ENCODE data around the gene LIMS4. TPM values are rescaled to one million over a fixed set of nuclear protein-coding genes. Genes with fewer than 3 reads are reported as not detected.
"Not testable (repeated sequence)": the region's sequence is repeated elsewhere in the genome, so short reads cannot be mapped to it uniquely, and the experiment has no call there.

The LIMS4 gene, protein sequence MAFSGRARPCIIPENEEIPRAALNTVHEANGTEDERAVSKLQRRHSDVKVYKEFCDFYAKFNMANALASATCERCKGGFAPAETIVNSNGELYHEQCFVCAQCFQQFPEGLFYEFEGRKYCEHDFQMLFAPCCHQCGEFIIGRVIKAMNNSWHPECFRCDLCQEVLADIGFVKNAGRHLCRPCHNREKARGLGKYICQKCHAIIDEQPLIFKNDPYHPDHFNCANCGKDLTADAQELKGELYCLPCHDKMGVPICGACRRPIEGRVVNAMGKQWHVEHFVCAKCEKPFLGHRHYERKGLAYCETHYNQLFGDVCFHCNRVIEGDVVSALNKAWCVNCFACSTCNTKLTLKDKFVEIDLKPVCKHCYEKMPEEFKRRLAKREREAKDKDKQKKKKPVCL
- 1.4 TPM in 1 of 2 replicates, not detected in the other for total RNA-seq (2021; fragmentation: NEBNext Ultra II Directional; extraction: Animal tissue kit (Norgen Biotek cat#: 25700))
- 0.20 and 0.44 TPM in 2 replicates for polyA plus RNA-seq (2011; rRNA removed)
- polyA plus RNA-seq (2011; cell fraction: cytosol; rRNA removed) = 0.14 TPM
- not detected for polyA plus RNA-seq (2011; cell fraction: nucleus; rRNA removed)
- 0.31 to 0.83 TPM in 2 of 4 replicates, not detected in the others for polyA plus RNA-seq (2012, experiment 1 of 2)
- polyA plus RNA-seq (2012, experiment 2 of 2) = not detected
- 0.04 TPM for polyA plus RNA-seq (2013, experiment 1 of 2)
- 0.18 TPM for polyA plus RNA-seq (2013, experiment 2 of 2)
- polyA minus RNA-seq (2011; rRNA and poly(A)+ RNA removed) = 0.29 and 2.6 TPM in 2 replicates
- 2.2 TPM for polyA minus RNA-seq (2011; cell fraction: cytosol; rRNA and poly(A)+ RNA removed)
- polyA minus RNA-seq (2011; cell fraction: nucleus; rRNA and poly(A)+ RNA removed) = 2.7 TPM
- long read RNA-seq, experiment 1 = 0 reads
- long read RNA-seq, experiment 2 = 0 reads

DNA sequence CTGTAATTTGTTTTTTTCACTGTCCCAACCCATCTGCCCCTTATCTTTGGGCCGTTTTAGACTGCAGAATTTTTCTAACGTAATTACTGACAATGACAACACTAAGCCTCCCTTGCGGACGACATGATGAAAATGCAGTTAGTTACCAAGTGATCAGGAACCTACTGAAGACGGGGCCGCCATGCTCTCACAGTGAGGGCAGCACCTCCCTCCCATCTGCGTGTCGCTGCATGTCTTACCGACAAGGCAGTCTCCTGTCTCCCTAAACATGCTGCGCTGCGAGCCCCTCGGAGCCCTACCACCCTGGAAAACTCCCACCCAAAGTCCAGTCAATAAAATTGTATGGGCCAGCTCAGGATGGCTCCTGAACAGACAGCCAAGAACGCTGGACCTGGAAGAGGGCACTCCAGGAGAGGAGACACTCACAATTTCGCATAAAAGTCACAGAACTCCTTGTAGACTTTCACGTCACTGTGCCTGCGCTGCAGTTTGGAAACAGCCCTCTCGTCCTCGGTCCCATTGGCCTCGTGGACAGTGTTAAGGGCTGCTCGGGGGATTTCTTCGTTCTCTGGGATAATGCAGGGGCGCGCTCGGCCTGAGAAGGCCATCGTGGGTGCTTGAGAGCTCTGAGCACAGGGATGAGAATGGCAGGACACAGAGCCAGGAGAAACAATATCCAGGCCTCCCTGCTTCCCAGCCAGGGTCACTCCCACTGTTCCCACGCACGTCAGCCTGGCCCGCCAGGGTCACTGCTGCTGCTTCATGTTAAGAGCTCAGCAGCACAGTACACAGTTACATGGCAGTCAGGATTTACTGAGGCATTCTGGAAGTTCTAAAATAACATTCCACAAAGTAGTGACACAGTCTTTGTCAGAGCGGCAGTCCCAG, at the start of gene LIMS4:
LIMS4 (minus strand) TSS at position 646 of the 888 bp plus-strand sequence; CDS start at position 608, 38 bp downstream.
- H4K5ac ChIP-seq (ENCODE audit: insufficient read length, low read depth, low read length); H2AFZ ChIP-seq (ENCODE audit: low read length); H3K9ac ChIP-seq (replicated peaks in 1 of 4; ENCODE audit: extremely low read depth in 1 of 4, low read depth in 3 of 4, low read length in 3 of 4); H3K4me1 ChIP-seq (replicated peaks in 1 of 4; ENCODE audit: control insufficient read depth in 3 of 4, insufficient read depth in 4 of 4, low read length in 3 of 4); H3K9me3 ChIP-seq (ENCODE audit: insufficient read depth in 2 of 2, low read depth in 1 of 2, low read length in 1 of 2); H3K18ac ChIP-seq (ENCODE audit: extremely low read depth, low read length); H3K4me2 ChIP-seq (ENCODE audit: insufficient read depth in 1 of 2, low read depth in 2 of 2, low read length in 2 of 2); H2BK15ac ChIP-seq (ENCODE audit: low read length); H3K27ac ChIP-seq (ENCODE audit: low read depth, low read length); POLR2A ChIA-PET (ENCODE audit: partially characterized antibody); H3K56ac ChIP-seq (replicated peaks; ENCODE audit: insufficient read length, low read depth, low read length); H3K4me3 ChIP-seq (ENCODE audit: extremely low read depth in 1 of 4, insufficient read depth in 2 of 4, low read depth in 3 of 4, low read length in 4 of 4); H3K14ac ChIP-seq (ENCODE audit: insufficient read length); H2BK20ac ChIP-seq (ENCODE audit: low read length); H3K79me2 ChIP-seq (ENCODE audit: control insufficient read depth in 1 of 2, insufficient read depth in 2 of 2, low read length in 2 of 2); H3K4ac ChIP-seq (replicated peaks; ENCODE audit: insufficient read length, low read depth, low read length); H2AK5ac ChIP-seq (ENCODE audit: low read depth, low read length); H2BK12ac ChIP-seq (ENCODE audit: low read depth, low read length); CTCF ChIA-PET (ENCODE audit: partially characterized antibody); DNase-seq (ENCODE audit: low read depth in 1 of 2, low spot score in 2 of 2); H3K27me3 ChIP-seq (replicated peaks in 1 of 4; ENCODE audit: control insufficient read depth in 3 of 4, extremely low read depth in 1 of 4, insufficient read depth in 3 of 4, low read length in 3 of 4); H3K23me2 ChIP-seq (ENCODE audit: low read depth, low read length); FAIRE-seq; H3K36me3 ChIP-seq (ENCODE audit: control insufficient read depth in 2 of 4, insufficient read depth in 4 of 4, low read length in 3 of 4); H3K79me1 ChIP-seq (ENCODE audit: low read depth, low read length); H2BK5ac ChIP-seq (ENCODE audit: low read depth, low read length); H4K8ac ChIP-seq (ENCODE audit: extremely low read depth, insufficient read depth, low read length); H3K23ac ChIP-seq (ENCODE audit: insufficient read length); H4K20me1 ChIP-seq (replicated peaks in 1 of 2; ENCODE audit: control insufficient read depth in 1 of 2, insufficient read depth in 2 of 2, low read length in 2 of 2); H2BK120ac ChIP-seq (replicated peaks; ENCODE audit: low read depth, low read length); H4K91ac ChIP-seq (replicated peaks; ENCODE audit: insufficient read length, low read length): not testable (repeated sequence)
- WGBS, 2 experiments (ENCODE audit: extremely low coverage in 1 of 2, insufficient coverage in 1 of 2, insufficient read length in 1 of 2, insufficient replicate concordance in 2 of 2, low coverage in 1 of 2, low lambda C conversion rate in 2 of 2, missing lambda C conversion rate in 1 of 2) = no CpG with 5 or more reads among the region's 29 CpGs

Data from H1 (cell line).